GM12891 (cell line): ENCODE data around the gene NCAN.

Experiments used
- DNase-seq: peaks from one replicate; pipeline ENCODE4 v3.0.0; 2011; ENCODE audit warnings: low spot score; ENCODE audit not compliant: insufficient read length
- FAIRE-seq: peaks from 2 replicates; lab custom pipeline; 2011; peaks lifted over from hg19 to GRCh38; lab: Jason Lieb, UNC
- PAX5 ChIP-seq: IDR thresholded peaks from 2 replicates; pipeline ENCODE4 v1.6.1; 2011; ENCODE audit warnings: low read length, moderate library complexity, mild to moderate bottlenecking; ENCODE audit not compliant: insufficient read depth, severe bottlenecking
- POLR2A ChIP-seq: IDR thresholded peaks from 2 replicates; pipeline ENCODE4 v1.6.1; 2011; ENCODE audit warnings: low read depth, low read length, control low read depth
- POLR2AphosphoS5 ChIP-seq: IDR thresholded peaks from 2 replicates; pipeline ENCODE4 v1.6.1; 2011; ENCODE audit warnings: low read depth, low read length, control low read depth
- POU2F2 ChIP-seq: IDR thresholded peaks from 2 replicates; pipeline ENCODE4 v1.6.1; 2011; ENCODE audit warnings: low read depth, mild to moderate bottlenecking, control low read depth, low read length, moderate library complexity
- SPI1 ChIP-seq: IDR thresholded peaks from 2 replicates; pipeline ENCODE4 v1.6.1; 2011; ENCODE audit warnings: low read depth, low read length, control low read depth
- TAF1 ChIP-seq: IDR thresholded peaks from 2 replicates; pipeline ENCODE4 v1.6.1; 2011; ENCODE audit warnings: low read depth, low read length, control low read depth

Gene NCAN

DNA sequence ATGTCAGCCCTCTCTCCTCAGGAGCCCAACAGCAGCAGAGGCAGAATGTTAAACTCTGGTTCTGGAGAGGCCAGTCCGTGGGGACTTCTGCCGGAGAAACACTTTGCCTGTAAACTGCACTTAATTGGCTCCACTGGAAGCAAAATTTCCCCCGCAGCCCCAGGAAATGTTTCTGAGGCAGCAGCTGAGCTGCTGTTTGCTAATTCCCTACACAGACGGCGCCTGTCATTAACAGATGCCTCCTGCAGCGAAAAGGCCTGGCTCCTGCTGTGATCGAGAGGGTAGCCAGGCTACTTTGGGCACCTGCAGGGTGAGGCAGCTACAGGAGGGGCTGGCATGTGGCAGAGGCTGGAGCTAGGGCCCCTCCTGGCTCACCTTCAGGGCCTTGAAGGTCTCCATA, 66.6 kb downstream of the NCAN start:
- FAIRE-seq (no peak), DNase-seq (no peak)

DNA sequence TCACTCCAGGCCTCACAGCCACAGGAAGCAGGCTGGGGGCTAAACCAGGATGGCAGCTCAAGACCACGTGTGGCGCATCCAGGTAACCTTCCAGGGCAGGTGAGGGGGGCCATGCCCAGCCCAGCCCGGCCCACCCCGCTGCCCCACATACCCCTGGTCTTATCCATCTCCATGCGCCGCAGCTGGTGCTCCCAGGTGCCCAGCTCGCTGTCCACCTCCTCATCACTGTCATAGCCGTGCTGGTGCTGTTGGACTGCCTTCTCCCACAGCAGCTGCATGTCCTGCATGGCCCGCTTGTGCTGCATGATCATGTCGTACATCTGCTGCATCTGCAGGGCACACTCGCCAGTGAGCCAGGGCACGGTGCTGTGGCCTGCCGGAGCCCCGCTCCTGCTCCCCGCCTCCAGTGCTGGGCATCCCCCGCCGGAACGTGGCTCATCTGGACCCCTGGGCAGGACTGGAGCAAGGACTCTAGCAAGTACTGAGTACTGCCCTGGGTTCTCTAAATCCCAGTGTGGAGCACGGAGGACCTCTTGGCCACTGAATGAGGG, 67.4 kb downstream of the NCAN start:
- no peak for FAIRE-seq
- DNase-seq: no peak
- TF ChIP-seq TAF1: no peak
- no peak for TF ChIP-seq PAX5
- no peak for TF ChIP-seq POU2F2
- no peak for TF ChIP-seq POLR2AphosphoS5
- no peak for TF ChIP-seq POLR2A
- no peak for TF ChIP-seq SPI1

More for the DNA sequence above, 66.6 kb downstream of the NCAN start:
- no peak for TF ChIP-seq POLR2AphosphoS5
- no peak for TF ChIP-seq TAF1
- TF ChIP-seq POLR2A: no peak

DNA sequence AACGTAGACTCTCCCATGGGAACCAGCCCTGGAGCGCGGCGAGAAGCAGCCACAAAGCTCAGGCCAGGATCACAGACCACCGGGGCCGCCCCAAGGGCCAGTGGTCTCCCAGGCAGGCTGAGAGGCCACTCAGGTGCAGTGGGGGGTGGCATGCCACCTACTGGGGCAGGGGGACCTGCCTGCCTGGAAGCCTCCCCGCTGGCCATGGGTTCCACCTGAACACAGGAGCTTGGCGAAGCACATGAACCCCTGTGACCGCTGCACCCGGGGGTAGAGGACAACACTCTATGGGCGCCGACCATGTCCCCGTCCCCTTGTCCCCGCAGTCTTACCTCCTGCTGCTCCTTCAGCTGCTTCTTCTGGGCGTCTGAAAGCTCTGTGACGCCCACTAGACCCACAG, 68.1 kb downstream of the NCAN start:
- FAIRE-seq: no peak
- TF ChIP-seq POLR2A: no peak
- TF ChIP-seq POLR2AphosphoS5: no peak
- TF ChIP-seq PAX5: no peak
- TF ChIP-seq POU2F2: no peak
- no peak for TF ChIP-seq TAF1
- no peak for TF ChIP-seq SPI1
- no peak for DNase-seq

DNA sequence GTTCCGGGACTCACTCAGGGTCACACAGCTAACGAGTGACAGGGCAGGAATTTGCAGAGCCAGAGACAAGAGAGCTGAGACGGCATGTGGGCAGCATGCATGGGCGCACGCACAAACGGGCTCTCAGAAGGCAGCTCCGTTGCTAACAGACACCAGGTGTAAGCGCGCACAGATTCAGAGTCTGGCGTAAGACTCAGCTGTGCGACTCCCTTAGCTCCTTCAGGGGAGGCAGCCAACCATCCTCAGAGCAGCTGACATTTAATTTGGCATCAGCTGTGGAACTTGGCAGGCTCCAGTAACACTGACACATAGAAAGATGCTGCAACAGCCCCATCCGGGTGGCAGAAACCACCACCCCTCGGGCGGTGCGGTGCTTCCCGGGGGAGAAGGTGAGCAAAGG, 68.8 kb downstream of the NCAN start:
- DNase-seq (no peak), FAIRE-seq (no peak)
- TF ChIP-seq POU2F2: no peak
- no peak for TF ChIP-seq POLR2AphosphoS5
- TF ChIP-seq PAX5: no peak
- no peak for TF ChIP-seq TAF1
- no peak for TF ChIP-seq POLR2A
- TF ChIP-seq SPI1: no peak

DNA sequence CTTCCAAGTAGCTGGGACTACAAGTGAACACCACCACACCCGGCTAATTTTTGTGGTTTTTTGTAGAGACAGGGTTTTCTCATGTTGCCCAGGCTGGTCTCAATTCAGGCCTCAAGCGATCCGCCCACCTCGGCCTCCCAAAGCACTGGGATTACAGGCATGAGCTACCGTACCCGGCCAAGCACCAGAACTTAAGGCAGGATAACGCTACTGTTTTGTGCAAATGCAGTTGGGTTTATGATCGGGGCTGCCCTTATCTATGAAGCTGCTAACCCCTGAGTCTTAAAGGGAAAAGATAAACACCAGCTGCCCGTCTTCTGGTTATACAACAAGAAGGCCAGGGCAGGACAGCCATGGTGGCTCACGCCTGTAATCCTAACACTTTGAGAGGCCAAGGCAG, 73.9 kb downstream of the NCAN start:
- DNase-seq (no peak), FAIRE-seq (no peak)
- TF ChIP-seq POU2F2 (no peak), SPI1 (no peak), PAX5 (no peak), POLR2A (no peak), TAF1 (no peak), POLR2AphosphoS5 (no peak)

DNA sequence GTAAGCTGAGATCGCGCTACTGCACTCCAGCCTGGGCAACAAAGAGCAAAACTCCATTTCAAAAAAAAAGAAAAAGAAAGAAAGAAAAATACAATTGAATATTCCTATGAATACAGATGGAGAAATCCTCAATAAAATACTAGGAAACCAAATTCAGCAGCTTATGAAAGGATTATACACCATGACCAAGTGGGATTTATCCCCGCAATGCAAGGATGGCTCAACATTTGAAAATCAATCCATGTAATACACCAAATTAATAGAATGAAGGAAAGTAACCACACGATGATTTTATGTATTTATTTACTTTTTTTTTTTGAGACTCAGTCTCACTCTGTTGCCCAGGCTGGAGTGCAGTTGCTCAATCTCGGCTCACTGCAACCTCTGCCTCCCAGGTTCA, 80.8 kb downstream of the NCAN start:
- no peak for FAIRE-seq
- DNase-seq: no peak
- TF ChIP-seq POU2F2 (no peak), SPI1 (no peak)

DNA sequence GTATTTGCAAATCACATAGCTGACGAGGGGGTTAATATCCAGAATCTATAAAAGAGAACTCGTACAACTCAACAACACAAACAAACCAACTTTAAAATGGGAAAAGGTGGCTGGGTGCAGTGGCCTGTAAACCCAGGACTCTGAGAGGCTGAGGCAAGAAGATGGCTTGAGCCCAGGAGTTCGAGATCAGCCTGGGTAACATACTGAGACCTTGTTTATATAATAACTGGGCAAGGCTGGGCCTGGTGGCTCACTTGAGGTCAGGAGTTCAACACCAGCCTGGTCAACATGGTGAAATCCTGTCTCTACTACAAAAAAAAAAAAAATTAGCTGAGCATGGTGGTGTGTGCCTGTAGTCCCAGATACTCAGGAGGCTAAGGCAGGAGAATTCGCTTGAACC, 83.2 kb downstream of the NCAN start:
- FAIRE-seq: no peak

GRCh38 chr19:19296953-19297689, 85.4 kb downstream of the NCAN start:
- no peak for FAIRE-seq
- no peak for DNase-seq
- TF ChIP-seq TAF1 (no peak), POU2F2 (no peak), SPI1 (no peak), POLR2AphosphoS5 (no peak), PAX5 (no peak), POLR2A (no peak)

More for the DNA sequence above, 83.2 kb downstream of the NCAN start:
- no peak for TF ChIP-seq SPI1
- no peak for TF ChIP-seq POU2F2
- no peak for TF ChIP-seq POLR2A
- DNase-seq: no peak

DNA sequence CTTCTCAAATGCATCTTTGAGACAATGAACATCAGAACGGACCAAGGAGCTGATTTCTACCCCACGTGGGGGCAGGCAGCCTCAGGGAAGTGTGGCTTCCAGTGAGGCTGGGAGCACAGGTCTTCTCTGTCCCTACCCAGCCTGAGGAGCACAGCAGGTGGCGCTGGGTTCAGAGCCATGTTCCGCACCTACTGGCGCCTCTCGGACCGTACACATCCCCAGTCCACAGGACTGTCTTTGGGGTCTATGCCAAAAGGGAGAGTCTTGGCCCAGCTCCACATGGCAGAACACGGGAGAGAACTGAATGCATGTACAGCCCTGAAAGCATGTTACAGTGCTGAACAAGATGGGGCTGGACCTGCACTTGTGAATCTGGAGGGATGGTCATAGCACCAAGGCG, 86.0 kb downstream of the NCAN start:
- no peak for FAIRE-seq
- peak; percentile 7 for DNase-seq
- no peak for TF ChIP-seq POLR2A

DNA sequence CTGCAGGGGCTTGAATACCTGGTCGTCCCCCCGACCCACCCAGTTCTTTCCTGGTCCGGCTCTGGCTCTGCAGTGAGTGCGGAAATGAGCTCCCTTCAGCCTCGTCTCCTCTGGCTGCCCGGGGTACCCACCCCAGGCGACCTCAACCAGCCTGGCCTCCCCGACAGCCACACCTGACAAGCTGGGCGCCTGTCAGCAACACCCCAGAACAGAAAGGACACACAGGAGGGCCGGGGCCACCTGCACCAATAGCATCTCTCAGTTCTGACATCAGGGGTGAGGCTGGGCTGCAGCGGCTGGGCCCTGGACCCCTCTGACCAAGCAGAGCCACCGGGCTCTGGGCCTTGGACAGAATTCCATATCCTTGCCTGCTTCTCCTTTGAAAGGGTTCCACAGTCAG, 88.9 kb downstream of the NCAN start:
- TF ChIP-seq PAX5: no peak
- TF ChIP-seq SPI1: no peak
- TF ChIP-seq POLR2AphosphoS5: no peak
- no peak for TF ChIP-seq POU2F2
- TF ChIP-seq POLR2A: no peak
- no peak for TF ChIP-seq TAF1
- DNase-seq: peak; percentile 11

More for the DNA sequence above, 88.9 kb downstream of the NCAN start:
- no peak for FAIRE-seq
